ENCODE measurements around the gene IRF3. TPM values are rescaled to one million over a fixed set of nuclear protein-coding genes. Genes with fewer than 3 reads are reported as not detected.

The IRF3 gene
- total RNA-seq, 1 experiment from 2014 or later = 181 TPM

GRCh38 chr19:49690079-49690655 is 24.5 kb upstream of the IRF3 start:
- no peak for DNase-seq
- no TSS peak for BruUV-seq (replicated peaks)
- Histone ChIP-seq H2AFZ (no peak overlapping the region), H3K36me3 (ENCODE audit: low read depth) (peaks cover 11% of the 10 kb centered on the region), H3K9me2 (ENCODE audit: insufficient read depth) (no peaks in the 10 kb centered on the region), H3K4me1 (replicated peaks; ENCODE audit: insufficient read depth) (no peaks in the 10 kb centered on the region), H3K79me2 (ENCODE audit: low read depth) (peaks cover 5% of the 10 kb centered on the region; the same call in 1 of the 2 replicates), H3K27me3 (ENCODE audit: insufficient read depth, low read depth) (no peaks in the 10 kb centered on the region), H3K27ac (no peak overlapping the region), H3F3A (ENCODE audit: insufficient read depth, low read depth) (peaks cover 45% of the 10 kb centered on the region; the same call in 1 of the 2 replicates), H3K9me3 (ENCODE audit: insufficient read depth, low read depth) (no peaks in the 10 kb centered on the region), H4K20me1 (ENCODE audit: insufficient read depth) (peaks cover 49% of the 10 kb centered on the region), H3K4me2 (no peak overlapping the region), H3K4me3 (no peak overlapping the region)
- ChIA-PET POLR2A (ENCODE audit: unreplicated experiment) (no interaction called here), CTCF (no interaction called here)
- intact Hi-C loops (cut with micrococcal nuclease; ENCODE audit: unreplicated experiment) = no loop called here
- TF ChIP-seq EZH2 (IDR thresholded peaks at IDR 0.05; ENCODE audit: low read depth) = no peak
- TF ChIP-seq CTCF (conservative IDR thresholded peaks at IDR 0.05) = no peak

- Histone ChIP-seq H3K79me2 (ENCODE audit: low read depth) (peaks cover 7% of the 10 kb centered on the region; the same call in 1 of the 2 replicates), H3K9me3 (ENCODE audit: insufficient read depth, low read depth) (no peaks in the 10 kb centered on the region), H3K36me3 (ENCODE audit: low read depth) (peaks cover 17% of the 10 kb centered on the region), H3K4me3 (no peak within 1 kb of the TSS), H3F3A (ENCODE audit: insufficient read depth, low read depth) (peaks cover 50% of the 10 kb centered on the region; the same call in 1 of the 2 replicates), H3K9me2 (ENCODE audit: insufficient read depth) (no peaks in the 10 kb centered on the region), H4K20me1 (ENCODE audit: insufficient read depth) (peaks cover 56% of the 10 kb centered on the region), H3K27ac (no peak within 1 kb of the TSS), H3K4me1 (replicated peaks; ENCODE audit: insufficient read depth) (no peaks in the 10 kb centered on the region), H2AFZ (no peak within 1 kb of the TSS), H3K4me2 (no peak within 1 kb of the TSS), H3K27me3 (ENCODE audit: insufficient read depth, low read depth) (no peaks in the 10 kb centered on the region)
- ChIA-PET POLR2A (ENCODE audit: unreplicated experiment) (no interaction called here), CTCF (no interaction called here)
- BruUV-seq (replicated peaks) = no TSS peak
- no peak for DNase-seq
- TF ChIP-seq CTCF (conservative IDR thresholded peaks at IDR 0.05) = no peak
- TF ChIP-seq EZH2 (IDR thresholded peaks at IDR 0.05; ENCODE audit: low read depth) = no peak
- intact Hi-C loops (cut with micrococcal nuclease; ENCODE audit: unreplicated experiment) = no loop called here
These were observed 23.7 kb upstream of the IRF3 start, which contains the start of gene ADM5 for GRCh38 chr19:49689133-49690078. Gene ADM5 (plus strand): TSS chr19:49689594. CDS start chr19:49689838, 244 bp downstream.

- peaks cover 24% of the 10 kb centered on the region for H3K36me3 ChIP-seq (ENCODE audit: low read depth)
- no peaks in the 10 kb centered on the region for H3K4me1 ChIP-seq (replicated peaks; ENCODE audit: insufficient read depth)
- no peak overlapping the region for H2AFZ ChIP-seq
- no peak overlapping the region for H3K4me3 ChIP-seq
- TF ChIP-seq EZH2 (IDR thresholded peaks at IDR 0.05; ENCODE audit: low read depth) (no peak), CTCF (conservative IDR thresholded peaks at IDR 0.05) (no peak)
- no peak for DNase-seq
- peaks cover 64% of the 10 kb centered on the region for H4K20me1 ChIP-seq (ENCODE audit: insufficient read depth)
- H3K4me2 ChIP-seq = no peak overlapping the region
- ChIA-PET CTCF (no interaction called here), POLR2A (ENCODE audit: unreplicated experiment) (no interaction called here)
- H3K9me2 ChIP-seq (ENCODE audit: insufficient read depth) = no peaks in the 10 kb centered on the region
- no peak overlapping the region for H3K27ac ChIP-seq
- no peaks in the 10 kb centered on the region for H3K9me3 ChIP-seq (ENCODE audit: insufficient read depth, low read depth)
- H3K79me2 ChIP-seq (ENCODE audit: low read depth) = peaks cover 14% of the 10 kb centered on the region
- no TSS peak for BruUV-seq (replicated peaks)
- peaks cover 58% of the 10 kb centered on the region; the same call in 1 of the 2 replicates for H3F3A ChIP-seq (ENCODE audit: insufficient read depth, low read depth)
- intact Hi-C loops (cut with micrococcal nuclease; ENCODE audit: unreplicated experiment) = no loop called here
- no peaks in the 10 kb centered on the region for H3K27me3 ChIP-seq (ENCODE audit: insufficient read depth, low read depth)
These were observed 23.0 kb upstream of the IRF3 start for GRCh38 chr19:49688531-49689132.
